ENCODE results near the gene RNF121. TPM values are rescaled to one million over a fixed set of nuclear protein-coding genes. Genes with fewer than 3 reads are reported as not detected.
"Not testable (repeated sequence)": the region's sequence is repeated elsewhere in the genome, so short reads cannot be mapped to it uniquely, and the experiment has no call there.

The RNF121 gene
- total and polyA plus RNA-seq, 2 of the 8 experiments (the other 6 are each of a cell fraction or from before 2014, with no cell fraction given) = 39.7 to 51.6 TPM

DNA sequence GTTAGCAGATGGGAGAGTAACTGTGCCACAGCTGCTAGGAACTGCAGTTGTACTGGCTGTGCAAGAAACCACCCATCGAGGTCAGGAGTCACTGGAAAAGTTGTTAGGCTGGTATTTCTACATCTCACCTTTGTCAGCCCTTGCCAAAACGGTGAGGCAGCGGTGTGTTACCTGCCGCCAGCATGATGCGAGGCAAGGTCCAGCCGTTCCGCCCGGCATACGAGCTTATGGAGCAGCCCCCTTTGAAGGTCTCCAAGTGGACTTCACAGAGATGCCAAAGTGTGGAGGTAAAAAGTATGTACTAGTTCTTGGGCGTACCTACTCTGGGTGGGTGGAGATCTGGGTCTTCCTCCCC is 16.9 kb upstream of the RNF121 start:
- H2BK12ac ChIP-seq (ENCODE audit: low read depth, low read length); H3K18ac ChIP-seq (ENCODE audit: extremely low read depth, low read length); H3K27ac ChIP-seq (ENCODE audit: low read depth, low read length); FAIRE-seq; H3K23me2 ChIP-seq (ENCODE audit: low read depth, low read length); H3K27me3 ChIP-seq (replicated peaks in 1 of 4; ENCODE audit: control insufficient read depth in 3 of 4, extremely low read depth in 1 of 4, insufficient read depth in 3 of 4, low read length in 3 of 4); H4K5ac ChIP-seq (ENCODE audit: insufficient read length, low read depth, low read length); H4K20me1 ChIP-seq (replicated peaks in 1 of 2; ENCODE audit: control insufficient read depth in 1 of 2, insufficient read depth in 2 of 2, low read length in 2 of 2); H3K79me1 ChIP-seq (ENCODE audit: low read depth, low read length); H3K56ac ChIP-seq (replicated peaks; ENCODE audit: insufficient read length, low read depth, low read length); H2BK20ac ChIP-seq (ENCODE audit: low read length); H3K9ac ChIP-seq (replicated peaks in 1 of 4; ENCODE audit: extremely low read depth in 1 of 4, low read depth in 3 of 4, low read length in 3 of 4); H3K9me3 ChIP-seq (ENCODE audit: insufficient read depth in 2 of 2, low read depth in 1 of 2, low read length in 1 of 2); H2BK120ac ChIP-seq (replicated peaks; ENCODE audit: low read depth, low read length); POLR2A ChIA-PET (ENCODE audit: partially characterized antibody); H2BK15ac ChIP-seq (ENCODE audit: low read length); H4K8ac ChIP-seq (ENCODE audit: extremely low read depth, insufficient read depth, low read length); H3K4me1 ChIP-seq (replicated peaks in 1 of 4; ENCODE audit: control insufficient read depth in 3 of 4, insufficient read depth in 4 of 4, low read length in 3 of 4); H3K4me3 ChIP-seq (ENCODE audit: extremely low read depth in 1 of 4, insufficient read depth in 2 of 4, low read depth in 3 of 4, low read length in 4 of 4); H3K79me2 ChIP-seq (ENCODE audit: control insufficient read depth in 1 of 2, insufficient read depth in 2 of 2, low read length in 2 of 2); H2BK5ac ChIP-seq (ENCODE audit: low read depth, low read length); H3K4ac ChIP-seq (replicated peaks; ENCODE audit: insufficient read length, low read depth, low read length); H3K23ac ChIP-seq (ENCODE audit: insufficient read length); H2AFZ ChIP-seq (ENCODE audit: low read length); H4K91ac ChIP-seq (replicated peaks; ENCODE audit: insufficient read length, low read length); H3K4me2 ChIP-seq (ENCODE audit: insufficient read depth in 1 of 2, low read depth in 2 of 2, low read length in 2 of 2); H2AK5ac ChIP-seq (ENCODE audit: low read depth, low read length); H3K14ac ChIP-seq (ENCODE audit: insufficient read length); DNase-seq (ENCODE audit: low read depth in 1 of 2, low spot score in 2 of 2): not testable (repeated sequence)
- WGBS, 2 experiments (ENCODE audit: extremely low coverage in 1 of 2, insufficient coverage in 1 of 2, insufficient read length in 1 of 2, insufficient replicate concordance in 2 of 2, low coverage in 1 of 2, low lambda C conversion rate in 2 of 2, missing lambda C conversion rate in 1 of 2) = 90% methylated on average over 10 of the region's 10 CpGs; no CpG with 5 or more reads in 1 of the 2 experiments
- peaks cover 0 to 28% (median 16%) of the 10 kb centered on the region in 4 experiments; a peak in 6 of 8 replicates for H3K36me3 ChIP-seq (ENCODE audit: control insufficient read depth in 2 of 4, insufficient read depth in 4 of 4, low read length in 3 of 4)
- CTCF ChIA-PET (ENCODE audit: partially characterized antibody) = interaction anchor here (0.7 to 1.3 kb wide), 3 partner anchors 9 to 120 kb away, joined by 3 read pairs; no protein-coding TSS in a partner anchor

Measured in H1 (cell line).